Measurements from ENCODE around the gene CIDEC.
"Not testable (repeated sequence)": the region's sequence is repeated elsewhere in the genome, so short reads cannot be mapped to it uniquely, and the experiment has no call there.

- not testable (repeated sequence) for TF ChIP-seq POLR2A, CTCF (IDR thresholded peaks at IDR 0.05)
Observed at GRCh38 chr3:9847870-9848269, 32.2 kb downstream of the CIDEC start.

All from Peyer's patch (tissue), 4 donors.